RWPE2 (cell line): ENCODE data around the gene PTPRM.

Experiments
- ATAC-seq: fragments of 200-7000 bp; cut with Tn5 transposase; 3 replicates; pipeline ENCODE4 v1.9.1; 2021; ENCODE audit warnings: low read depth
- DNase-seq: peaks from one replicate; pipeline ENCODE4 v3.0.0-alpha.2; 2020; ENCODE audit warnings: low spot score
- H3K27ac ChIP-seq: fragments of 450-650 bp; 2 replicates; pipeline ENCODE4 v1.5.1; 2017; ENCODE audit warnings: mild to moderate bottlenecking; ENCODE audit not compliant: poor library complexity, severe bottlenecking
- H3K27me3 ChIP-seq: fragments of 250-450 bp; sonication (Bioruptor Pico); 2 replicates; pipeline ENCODE4 v1.5.1; 2021; ENCODE audit warnings: mild to moderate bottlenecking, moderate library complexity; ENCODE audit not compliant: insufficient read depth, poor library complexity, severe bottlenecking
- H3K36me3 ChIP-seq: fragments of 250-450 bp; sonication (Bioruptor Pico); 2 replicates; pipeline ENCODE4 v1.5.1; 2020; ENCODE audit warnings: low read depth, mild to moderate bottlenecking, moderate library complexity
- H3K4me1 ChIP-seq: fragments of 250-450 bp; sonication (Bioruptor Pico); 2 replicates; pipeline ENCODE4 v1.5.1; 2021; ENCODE audit warnings: mild to moderate bottlenecking, moderate library complexity; ENCODE audit not compliant: insufficient read depth, poor library complexity, severe bottlenecking
- H3K4me3 ChIP-seq: fragments of 250-450 bp; sonication (Bioruptor Pico); 2 replicates; pipeline ENCODE4 v1.5.1; 2021; ENCODE audit warnings: mild to moderate bottlenecking, moderate library complexity; ENCODE audit not compliant: severe bottlenecking
- H3K9me3 ChIP-seq: fragments of 250-450 bp; sonication (Bioruptor Pico); 2 replicates; pipeline ENCODE4 v1.5.1; 2021; ENCODE audit warnings: mild to moderate bottlenecking, moderate library complexity; ENCODE audit not compliant: severe bottlenecking
- CTCF ChIP-seq: fragments of 450-650 bp; IDR thresholded peaks from one replicate; pipeline ENCODE4 v1.5.1; 2017; ENCODE audit warnings: mild to moderate bottlenecking, moderate library complexity; ENCODE audit not compliant: poor library complexity, severe bottlenecking

Gene PTPRM

GRCh38 chr18:7682321-7682720, 115.2 kb downstream of the PTPRM start:
- H3K4me3 ChIP-seq: no peak overlapping the region
- no peak for TF ChIP-seq CTCF
- no peaks in the 10 kb centered on the region for H3K36me3 ChIP-seq
- H3K27ac ChIP-seq: no peak overlapping the region
- peaks cover 11% of the 10 kb centered on the region for H3K4me1 ChIP-seq
- ATAC-seq (no peak), DNase-seq (no peak)
- H3K9me3 ChIP-seq: no peaks in the 10 kb centered on the region
- no peaks in the 10 kb centered on the region for H3K27me3 ChIP-seq

GRCh38 chr18:7683753-7684152, 116.6 kb downstream of the PTPRM start:
- Histone ChIP-seq H3K27me3 (no peaks in the 10 kb centered on the region), H3K4me1 (peaks cover 11% of the 10 kb centered on the region), H3K4me3 (no peak overlapping the region), H3K9me3 (no peaks in the 10 kb centered on the region), H3K36me3 (no peaks in the 10 kb centered on the region), H3K27ac (no peak overlapping the region)
- DNase-seq (no peak), ATAC-seq (no peak)
- TF ChIP-seq CTCF: no peak

GRCh38 chr18:7684357-7684756, 117.2 kb downstream of the PTPRM start:
- DNase-seq (no peak), ATAC-seq (no peak)
- no peaks in the 10 kb centered on the region for H3K36me3 ChIP-seq
- TF ChIP-seq CTCF: no peak
- no peaks in the 10 kb centered on the region for H3K27me3 ChIP-seq
- H3K27ac ChIP-seq: peak overlapping the region; percentile 50
- H3K9me3 ChIP-seq: no peaks in the 10 kb centered on the region
- H3K4me3 ChIP-seq: no peak overlapping the region
- H3K4me1 ChIP-seq: peaks cover 11% of the 10 kb centered on the region

- no peak overlapping the region for H3K4me3 ChIP-seq
- DNase-seq (no peak), ATAC-seq (peak; percentile 78)
- no peaks in the 10 kb centered on the region for H3K36me3 ChIP-seq
- H3K9me3 ChIP-seq: no peaks in the 10 kb centered on the region
- H3K27me3 ChIP-seq: no peaks in the 10 kb centered on the region
- no peak for TF ChIP-seq CTCF
- peaks cover 11% of the 10 kb centered on the region for H3K4me1 ChIP-seq
- peak overlapping the region; percentile 50 for H3K27ac ChIP-seq
Measured at GRCh38 chr18:7684966-7685365, 117.8 kb downstream of the PTPRM start.

- H3K9me3 ChIP-seq: no peaks in the 10 kb centered on the region
- H3K36me3 ChIP-seq: no peaks in the 10 kb centered on the region
- no peak overlapping the region for H3K4me3 ChIP-seq
- H3K27ac ChIP-seq: no peak overlapping the region
- TF ChIP-seq CTCF: no peak
- H3K4me1 ChIP-seq: peaks cover 11% of the 10 kb centered on the region
- ATAC-seq (no peak), DNase-seq (no peak)
- H3K27me3 ChIP-seq: no peaks in the 10 kb centered on the region
Measured at GRCh38 chr18:7686278-7686677, 119.2 kb downstream of the PTPRM start.
